T-helper 2 cell treated with Interferon-gamma antibody and Interleukin-4, amounts not matched to agents 100 ng/mL and 5 ng/mL, for 36 hours (primary cell): ENCODE results near the gene APCS. TPM values are rescaled to one million over a fixed set of nuclear protein-coding genes. Genes with fewer than 3 reads are reported as not detected.

ENCODE experiments used
- total RNA-seq: library from RNA; stranded (reverse); gene quantifications from 2 replicates; pipeline ENCODE4 v1.2.3, GENCODE V29; 2022

The APCS gene
- total RNA-seq, 1 donor from 2014 or later: not detected

Other genes starting within 250 kb of the APCS start
- gene OR10J4, start 155.6 kb upstream of the APCS start, total RNA-seq: not detected in 2 replicates
- not detected in 2 replicates for gene OR10J1, start 148.1 kb upstream of the APCS start, total RNA-seq
- not detected in 2 replicates for gene OR10J5, start 51.8 kb upstream of the APCS start, total RNA-seq
- gene CRP, start 126.8 kb downstream of the APCS start, total RNA-seq: not detected in 2 replicates
- gene DUSP23, start 193.1 kb downstream of the APCS start, total RNA-seq: 20.9 and 22.6 TPM in 2 replicates
- 0.25 TPM in 1 of 2 replicates, not detected in the other for gene FCRL6, start 214.5 kb downstream of the APCS start, total RNA-seq
- gene SLAMF8, start 239.0 kb downstream of the APCS start, total RNA-seq: 0.68 and 1.1 TPM in 2 replicates